Natural killer cell (primary cell): Measurements from ENCODE around the gene SLC22A24. TPM values are rescaled to one million over a fixed set of nuclear protein-coding genes. Genes with fewer than 3 reads are reported as not detected.

ENCODE experiments used
- ATAC-seq, 3 donors: fragments of 150-1000 bp in 2 of 3; fragments of 200-7000 bp in 1 of 3; cut with Tn5 transposase; 1 replicate in 1 of 3; 2 replicates in 2 of 3; pipeline ENCODE4 v1.10.0; 2021; ENCODE audit warnings: mild to moderate bottlenecking in 2 of 3, moderate library complexity in 2 of 3
- DNase-seq, 2 donors: peaks; one replicate each; pipeline versions ENCODE4 v3.0.0 to v3.0.0-alpha.2; 2013 to 2021; ENCODE audit warnings: mixed read lengths in 1 of 2
- H3K27ac ChIP-seq: one replicate; pipeline ENCODE4 v1.5.1; 2013; ENCODE audit warnings: mild to moderate bottlenecking, low read length
- H3K27me3 ChIP-seq: one replicate; pipeline ENCODE4 v1.6.1; 2013; ENCODE audit warnings: low read length; ENCODE audit not compliant: control insufficient read depth, insufficient read depth
- H3K36me3 ChIP-seq: one replicate; pipeline ENCODE4 v1.6.1; 2013; ENCODE audit warnings: low read length; ENCODE audit not compliant: control insufficient read depth, insufficient read depth
- H3K4me1 ChIP-seq: one replicate; pipeline ENCODE4 v1.6.1; 2013; ENCODE audit warnings: low read length; ENCODE audit not compliant: control insufficient read depth, insufficient read depth
- H3K4me3 ChIP-seq: one replicate; pipeline ENCODE4 v1.5.1; 2013; ENCODE audit warnings: low read length
- H3K9me3 ChIP-seq: one replicate; pipeline ENCODE4 v1.6.1; 2013; ENCODE audit warnings: low read length; ENCODE audit not compliant: control insufficient read depth, insufficient read depth
- H3K27ac Mint-ChIP-seq, 2 donors: one replicate each; pipeline ENCODE4 v1.8.0; 2022; ENCODE audit warnings: mild to moderate bottlenecking in 2 of 2, mixed read lengths in 2 of 2, moderate library complexity in 1 of 2
- H3K27me3 Mint-ChIP-seq, 2 donors: one replicate each; pipeline ENCODE4 v1.8.0; 2022; ENCODE audit warnings: low read depth in 2 of 2, mixed read lengths in 2 of 2
- H3K36me3 Mint-ChIP-seq: one replicate; pipeline ENCODE4 v1.8.0; 2022; ENCODE audit warnings: mixed read lengths
- H3K4me1 Mint-ChIP-seq, 2 donors: one replicate each; pipeline ENCODE4 v1.8.0; 2022; ENCODE audit warnings: mixed read lengths in 2 of 2
- H3K4me3 Mint-ChIP-seq: one replicate; pipeline ENCODE4 v1.8.0; 2022; ENCODE audit warnings: mild to moderate bottlenecking, moderate library complexity, mixed read lengths
- H3K9me3 Mint-ChIP-seq, 2 donors: one replicate each; pipeline ENCODE4 v1.8.0; 2022; ENCODE audit warnings: mixed read lengths in 2 of 2
- WGBS: methylation state at CpG from one replicate; pipeline ENCODE4 v1.1.7; 2013; ENCODE audit warnings: missing lambda C conversion rate; ENCODE audit not compliant: insufficient coverage; 5-methylcytosine and 5-hydroxymethylcytosine counted together
- intact Hi-C: fragments of 100-400 bp; cut with micrococcal nuclease; formaldehyde crosslinking; loops from one replicate; pipeline ENCODE4 v1.14.2; 2022
- total RNA-seq, 4 donors: library from RNA; stranded (reverse); fragments of 120-200 nt in 1 of 4; gene quantifications; one replicate each; pipeline versions ENCODE4 v1.2.3 to v1.2.4, GENCODE V29; 2013 to 2022
- TF ChIP-seq, protein P1 (sequence below): fragments of 200-600 bp; IDR thresholded peaks from one replicate; pipeline ENCODE4 v1.8.0; 2022; ENCODE audit warnings: antibody characterized with exemption

SLC22A24 gene
- total RNA-seq, 3 donors from 2014 or later (not counting 1 experiment from before 2014, with no cell fraction given) = not detected

DNA sequence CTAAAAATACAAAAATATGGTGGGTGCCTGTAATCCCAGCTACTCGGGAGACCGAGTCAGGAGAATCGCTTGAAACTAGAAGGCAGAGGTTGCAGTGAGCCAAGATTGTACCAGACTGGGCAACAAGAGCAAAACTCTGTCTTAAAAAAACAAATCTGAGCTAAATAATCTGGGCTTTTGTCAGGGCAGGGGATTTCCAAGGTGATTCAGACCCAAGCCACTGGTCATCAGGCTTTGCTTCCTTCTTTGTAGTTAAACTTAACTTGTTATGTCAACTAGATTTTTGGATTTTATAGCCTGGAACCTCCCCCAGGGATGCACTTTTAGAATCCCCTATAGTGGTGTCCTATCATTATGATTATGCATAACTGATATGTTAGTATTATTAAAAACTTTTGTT, 101.4 kb downstream of the SLC22A24 start:
- intact Hi-C loops = no loop called here
- H3K4me1 Mint-ChIP-seq = no peaks in the 10 kb centered on the region
- no peak overlapping the region for H3K27ac Mint-ChIP-seq
- 95% methylated on average over 3 of the region's 3 CpGs for WGBS
- Histone ChIP-seq H3K9me3 (no peaks in the 10 kb centered on the region), H3K36me3 (no peaks in the 10 kb centered on the region), H3K27me3 (no peaks in the 10 kb centered on the region), H3K4me3 (no peak overlapping the region), H3K27ac (no peak overlapping the region), H3K4me1 (no peaks in the 10 kb centered on the region)
- TF ChIP-seq, protein P1, sequence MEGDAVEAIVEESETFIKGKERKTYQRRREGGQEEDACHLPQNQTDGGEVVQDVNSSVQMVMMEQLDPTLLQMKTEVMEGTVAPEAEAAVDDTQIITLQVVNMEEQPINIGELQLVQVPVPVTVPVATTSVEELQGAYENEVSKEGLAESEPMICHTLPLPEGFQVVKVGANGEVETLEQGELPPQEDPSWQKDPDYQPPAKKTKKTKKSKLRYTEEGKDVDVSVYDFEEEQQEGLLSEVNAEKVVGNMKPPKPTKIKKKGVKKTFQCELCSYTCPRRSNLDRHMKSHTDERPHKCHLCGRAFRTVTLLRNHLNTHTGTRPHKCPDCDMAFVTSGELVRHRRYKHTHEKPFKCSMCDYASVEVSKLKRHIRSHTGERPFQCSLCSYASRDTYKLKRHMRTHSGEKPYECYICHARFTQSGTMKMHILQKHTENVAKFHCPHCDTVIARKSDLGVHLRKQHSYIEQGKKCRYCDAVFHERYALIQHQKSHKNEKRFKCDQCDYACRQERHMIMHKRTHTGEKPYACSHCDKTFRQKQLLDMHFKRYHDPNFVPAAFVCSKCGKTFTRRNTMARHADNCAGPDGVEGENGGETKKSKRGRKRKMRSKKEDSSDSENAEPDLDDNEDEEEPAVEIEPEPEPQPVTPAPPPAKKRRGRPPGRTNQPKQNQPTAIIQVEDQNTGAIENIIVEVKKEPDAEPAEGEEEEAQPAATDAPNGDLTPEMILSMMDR = no peak
- H3K36me3 Mint-ChIP-seq = no peaks in the 10 kb centered on the region
- DNase-seq (no peak), ATAC-seq (no peak)
- peaks cover 28 to 44% of the 10 kb centered on the region in 2 donors for H3K27me3 Mint-ChIP-seq
- no peaks in the 10 kb centered on the region for H3K9me3 Mint-ChIP-seq
- H3K4me3 Mint-ChIP-seq = no peak overlapping the region

DNA sequence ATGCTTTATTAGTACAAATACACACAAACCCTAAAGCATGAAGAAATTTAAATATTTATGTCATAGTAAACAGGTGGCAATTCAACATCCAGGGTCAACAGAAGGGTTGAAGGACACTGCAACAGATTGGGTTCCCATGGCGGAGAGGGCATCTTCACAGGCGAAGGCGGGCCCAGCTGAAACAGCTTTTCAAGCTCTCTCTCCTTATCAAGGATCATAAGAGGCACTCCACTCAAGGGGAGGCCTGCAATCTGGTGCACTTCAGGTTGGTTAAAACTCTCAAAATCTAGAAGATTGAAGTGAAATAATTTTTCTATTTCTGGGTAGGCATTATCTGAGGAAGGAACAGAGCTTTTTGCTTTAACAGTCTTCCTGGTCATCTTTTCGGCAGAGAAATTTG, 111.6 kb downstream of the SLC22A24 start:
- Mint-ChIP-seq H3K4me1 (peaks cover 0 to 7% of the 10 kb centered on the region in 2 donors), H3K27ac (no peak overlapping the region)

More for the DNA sequence above, 111.6 kb downstream of the SLC22A24 start:
- H3K27me3 Mint-ChIP-seq = peaks cover 16 to 34% of the 10 kb centered on the region in 2 donors
- DNase-seq (no peak), ATAC-seq (no peak)
- 97% methylated on average over 4 of the region's 4 CpGs for WGBS
- no peaks in the 10 kb centered on the region for H3K36me3 ChIP-seq
- TF ChIP-seq, protein P1 = no peak
- no peak overlapping the region for H3K4me3 Mint-ChIP-seq
- no peaks in the 10 kb centered on the region for H3K4me1 ChIP-seq
- no peak overlapping the region for H3K27ac ChIP-seq
- no peaks in the 10 kb centered on the region for H3K9me3 Mint-ChIP-seq
- H3K27me3 ChIP-seq = no peaks in the 10 kb centered on the region
- intact Hi-C loops = loop anchor here (10.0 kb wide), 2 partner anchors 702 to 1112 kb away; no protein-coding TSS in a partner anchor
- H3K36me3 Mint-ChIP-seq = no peaks in the 10 kb centered on the region
- H3K9me3 ChIP-seq = no peaks in the 10 kb centered on the region
- H3K4me3 ChIP-seq = no peak overlapping the region

Other genes starting within 250 kb of the SLC22A24 start
- gene CHRM1, start 222.9 kb downstream of the SLC22A24 start, total RNA-seq = not detected
- gene SLC22A6, start 159.3 kb downstream of the SLC22A24 start, total RNA-seq = not detected
- gene SLC22A8, start 128.4 kb downstream of the SLC22A24 start, total RNA-seq = not detected
- gene SLC22A25, start 99.4 kb upstream of the SLC22A24 start, total RNA-seq = not detected
- gene SLC22A9, start 225.6 kb upstream of the SLC22A24 start, total RNA-seq = not detected